Stimulated activated CD4-positive, alpha-beta T cell treated with anti-CD3 and anti-CD28 coated beads, Interleukin-1b, Interleukin-23, amount 100 ng/mL, for 48 hours (primary cell): Measurements from ENCODE around the gene CANX.
A peak's percentile ranks its signal among the peaks of the same experiment; 100 is the strongest.

ENCODE experiments used
- DNase-seq: peaks from one replicate; pipeline ENCODE4 v3.0.0-alpha.2; 2020

CANX gene

DNA sequence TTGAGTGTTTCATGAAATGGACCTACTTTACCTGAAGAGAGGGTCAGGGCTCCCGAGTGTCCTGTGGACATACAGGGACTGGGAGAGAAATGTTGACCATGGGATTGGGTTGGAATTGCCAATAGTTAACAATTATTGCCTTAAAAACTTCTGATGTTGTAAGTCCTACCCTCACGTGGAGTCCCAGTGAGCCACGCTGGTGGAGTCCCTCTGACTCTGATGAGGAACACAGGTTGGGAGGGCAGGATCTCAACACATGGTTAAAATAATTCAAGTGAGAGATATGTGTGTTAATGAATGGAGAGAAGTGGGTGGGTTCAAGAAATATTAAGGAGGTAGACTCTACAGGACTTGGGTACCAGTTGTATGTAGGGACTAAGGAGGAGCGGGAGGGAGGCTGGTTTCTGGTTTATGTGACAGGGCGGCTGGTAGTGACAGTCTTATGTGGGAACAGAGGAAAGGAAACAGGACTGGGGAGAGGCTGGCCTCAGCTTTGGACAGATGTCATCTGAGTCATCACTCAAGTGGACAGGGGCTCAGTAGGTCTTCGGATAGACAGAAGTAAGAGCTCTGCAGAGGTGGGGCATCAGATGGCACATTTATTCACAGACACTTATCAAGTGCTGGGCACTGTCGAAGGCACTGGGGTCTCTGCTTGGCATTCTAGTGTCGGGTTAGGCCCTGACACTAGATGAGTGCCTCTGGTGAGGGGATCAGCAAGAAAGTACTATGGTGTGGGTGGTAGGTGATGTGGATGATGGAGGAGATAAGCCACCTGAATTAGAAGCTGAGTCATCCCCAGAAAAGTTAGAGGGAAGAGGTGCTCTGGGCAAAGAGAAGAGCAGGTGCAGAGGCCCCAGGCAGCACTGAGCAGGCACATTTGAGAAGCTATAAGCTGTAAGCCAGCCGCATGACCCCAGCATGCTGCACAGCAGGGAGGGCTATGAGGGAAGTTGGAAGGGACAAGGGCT lies 61.1 kb downstream of the CANX start:
- peak; percentile 36 for DNase-seq

GRCh38 chr5:179762079-179762780 lies 63.5 kb downstream of the CANX start:
- DNase-seq: no peak

GRCh38 chr5:179762781-179763176 lies 64.0 kb downstream of the CANX start:
- DNase-seq: no peak

GRCh38 chr5:179763215-179763945 lies 64.6 kb downstream of the CANX start:
- peak; percentile 25 for DNase-seq

DNA sequence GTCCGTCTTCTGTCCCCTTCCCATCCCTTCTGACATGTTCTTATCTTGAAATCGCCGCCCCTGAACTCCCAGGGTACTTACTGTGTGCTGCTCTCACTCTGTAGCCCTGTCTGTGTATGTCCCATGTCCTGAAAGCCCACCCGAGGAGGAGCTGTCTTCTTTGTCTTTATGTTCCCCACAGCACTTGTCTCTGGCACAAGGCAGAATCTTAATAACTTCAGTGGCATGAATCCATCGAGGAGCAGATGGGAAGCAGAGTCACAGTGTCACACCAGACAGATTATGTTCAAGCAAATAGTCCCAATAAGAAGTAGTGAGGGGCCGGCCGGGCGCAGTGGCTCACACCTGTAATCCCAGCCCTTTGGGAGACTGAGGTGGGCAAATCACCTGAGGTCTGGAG lies 65.3 kb downstream of the CANX start:
- DNase-seq: no peak

DNA sequence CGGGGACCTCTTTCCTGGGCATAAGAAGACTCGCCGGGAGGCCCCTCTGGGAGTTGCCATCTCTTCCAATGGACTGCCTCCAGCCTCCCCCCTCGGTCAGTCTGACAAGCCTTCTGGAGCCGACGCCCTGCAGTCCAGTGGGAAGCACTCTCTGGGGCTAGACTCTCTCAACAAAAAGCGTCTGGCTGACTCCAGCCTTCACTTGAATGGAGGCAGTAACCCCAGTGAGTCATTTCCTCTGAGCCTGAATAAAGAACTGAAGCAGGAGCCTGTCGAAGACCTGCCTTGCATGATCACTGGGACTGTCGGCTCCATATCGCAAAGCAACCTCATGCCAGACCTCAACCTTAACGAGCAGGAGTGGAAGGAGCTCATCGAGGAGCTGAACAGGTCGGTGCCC lies 66.6 kb downstream of the CANX start:
- no peak for DNase-seq

GRCh38 chr5:179766021-179766725 lies 67.4 kb downstream of the CANX start:
- no peak for DNase-seq

GRCh38 chr5:179766726-179767455 lies 68.1 kb downstream of the CANX start:
- no peak for DNase-seq

DNA sequence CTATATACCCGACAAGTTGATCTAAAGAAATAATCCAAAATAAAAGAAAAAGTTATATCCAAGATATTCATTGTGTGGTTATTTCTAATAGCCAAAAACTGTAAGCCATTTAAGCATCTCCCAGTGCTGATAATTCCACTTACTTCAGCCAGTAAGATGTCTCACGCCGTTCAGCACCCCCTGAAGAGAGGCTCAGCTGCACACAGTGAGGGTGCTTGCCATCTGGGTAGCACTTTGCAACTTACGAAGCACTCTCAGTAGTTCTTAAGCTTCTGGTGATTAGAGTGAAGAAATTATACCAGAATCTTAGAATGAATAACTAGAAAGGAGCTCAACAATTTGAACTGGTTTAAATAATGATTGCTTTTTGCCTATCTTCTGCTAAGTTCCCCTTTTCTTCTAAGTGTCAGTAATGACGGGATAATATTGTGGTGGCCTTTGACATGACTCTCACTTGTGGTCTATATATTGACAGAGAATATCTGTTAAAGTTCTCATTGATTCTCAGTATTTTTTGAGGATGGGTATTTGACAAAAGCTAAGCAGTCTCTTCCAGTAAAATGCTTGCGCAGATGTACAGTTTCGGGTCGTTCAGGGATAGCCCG lies 68.8 kb downstream of the CANX start:
- no peak for DNase-seq

DNA sequence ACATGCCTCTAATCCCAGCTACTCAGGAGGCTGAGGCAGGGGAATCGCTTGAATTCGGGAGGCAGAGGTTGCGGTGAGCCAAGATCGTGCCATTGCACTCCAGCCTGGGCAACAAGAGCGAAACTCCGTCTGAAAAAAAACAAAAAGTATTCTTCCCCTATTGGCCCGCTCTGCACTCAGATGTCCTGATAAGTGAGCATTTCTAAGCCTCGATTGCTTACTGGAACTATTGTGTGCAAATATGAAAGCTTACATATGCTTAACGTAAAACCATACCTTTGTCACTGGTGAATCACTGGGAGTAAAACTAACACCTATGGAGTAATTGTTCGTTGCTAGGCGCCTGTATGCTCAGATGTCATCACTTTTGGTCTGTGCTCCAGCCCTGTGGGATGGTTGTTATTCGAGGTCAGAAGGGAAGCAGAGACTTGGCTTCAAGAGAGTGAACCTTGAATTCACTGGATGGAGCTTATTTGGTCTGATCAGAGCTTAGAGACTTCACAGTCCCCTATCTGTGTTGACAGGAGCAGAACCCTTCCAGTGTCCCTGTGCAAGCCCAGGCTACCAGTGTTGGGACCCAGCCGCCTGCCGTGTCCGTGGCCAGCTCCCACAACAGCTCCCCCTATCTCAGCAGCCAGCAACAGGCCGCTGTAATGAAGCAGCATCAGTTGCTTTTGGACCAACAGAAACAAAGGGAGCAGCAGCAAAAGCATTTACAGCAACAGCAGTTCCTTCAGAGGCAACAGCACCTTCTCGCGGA lies 69.7 kb downstream of the CANX start:
- peak; percentile 47 for DNase-seq

DNA sequence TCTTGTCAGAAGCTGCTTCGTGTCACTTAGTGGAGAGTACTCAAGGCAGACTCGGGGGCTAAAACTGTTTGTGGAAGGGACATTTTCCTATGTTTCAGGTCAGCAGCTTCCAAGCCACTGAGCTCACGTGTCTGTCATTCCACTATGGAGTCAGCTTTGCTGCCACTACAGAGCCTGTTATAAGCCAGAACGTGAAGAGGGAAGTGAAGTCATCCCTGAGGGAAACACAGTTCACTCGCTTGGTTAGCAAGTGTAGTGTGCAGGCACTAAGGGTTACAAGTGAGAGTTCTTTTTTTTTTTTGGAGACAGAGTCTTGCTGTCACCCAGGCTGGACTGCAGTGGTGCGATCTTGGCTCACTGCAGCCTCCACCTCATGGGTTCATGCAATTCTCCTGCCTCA lies 70.5 kb downstream of the CANX start:
- DNase-seq: no peak

- DNase-seq: no peak
These were observed 71.0 kb downstream of the CANX start for GRCh38 chr5:179769796-179770195.

DNA sequence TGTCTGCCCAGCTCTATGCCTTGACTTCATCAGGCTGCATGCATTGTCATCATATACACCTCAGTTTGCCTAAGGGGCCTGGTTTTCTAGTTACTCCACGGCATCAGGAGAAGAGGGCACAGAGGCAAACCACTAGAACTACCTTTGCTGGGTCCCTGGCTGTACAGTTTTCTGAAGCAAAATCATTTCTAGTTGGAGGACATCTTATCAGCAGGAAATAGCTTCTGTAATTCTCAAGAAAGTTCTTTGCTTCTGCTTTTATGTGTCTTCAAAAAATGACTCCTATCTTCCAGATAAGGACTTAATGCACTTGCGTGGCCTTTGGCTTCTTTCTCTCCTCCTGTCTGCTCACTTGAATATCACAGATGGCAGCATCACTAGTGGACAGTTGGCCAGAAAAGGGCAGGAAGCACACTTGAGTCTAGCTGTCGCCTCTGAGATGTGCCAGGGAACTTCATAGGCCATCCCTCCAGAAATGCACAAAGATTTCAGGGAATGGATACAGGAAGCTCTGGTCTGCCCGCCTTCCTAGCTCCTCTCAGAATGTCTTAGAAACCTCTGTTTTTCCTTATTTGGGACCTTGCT lies 72.6 kb downstream of the CANX start:
- no peak for DNase-seq

- no peak for DNase-seq
These were observed 73.6 kb downstream of the CANX start for GRCh38 chr5:179772351-179772750.

DNA sequence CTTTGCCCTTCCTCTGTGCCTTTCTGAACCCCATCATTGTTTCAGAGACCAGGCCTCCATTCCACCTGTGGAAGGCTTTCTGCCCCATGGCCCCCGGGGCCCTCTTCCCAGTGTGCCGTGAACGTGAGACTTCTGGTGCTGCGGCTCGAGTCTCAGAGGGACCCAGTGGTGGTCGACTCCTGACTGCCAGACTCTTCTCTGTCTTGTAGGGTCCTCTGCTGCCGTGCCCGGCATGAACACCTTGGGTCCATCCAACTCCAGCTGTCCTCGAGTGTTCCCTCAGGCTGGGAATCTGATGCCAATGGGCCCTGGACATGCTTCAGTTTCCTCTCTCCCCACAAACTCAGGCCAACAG lies 74.9 kb downstream of the CANX start:
- DNase-seq: no peak

DNA sequence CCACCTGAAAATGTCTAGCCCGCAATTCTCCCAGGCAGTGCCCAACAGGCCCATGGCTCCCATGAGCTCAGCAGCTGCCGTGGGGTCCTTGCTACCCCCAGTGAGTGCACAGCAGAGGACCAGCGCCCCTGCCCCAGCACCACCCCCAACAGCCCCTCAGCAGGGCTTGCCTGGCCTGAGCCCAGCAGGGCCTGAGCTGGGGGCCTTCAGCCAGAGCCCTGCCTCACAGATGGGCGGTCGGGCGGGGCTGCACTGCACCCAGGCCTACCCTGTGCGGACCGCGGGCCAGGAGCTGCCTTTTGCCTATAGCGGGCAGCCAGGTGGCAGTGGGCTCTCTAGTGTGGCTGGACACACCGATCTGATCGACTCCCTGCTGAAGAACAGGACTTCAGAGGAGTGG lies 75.7 kb downstream of the CANX start:
- no peak for DNase-seq

DNA sequence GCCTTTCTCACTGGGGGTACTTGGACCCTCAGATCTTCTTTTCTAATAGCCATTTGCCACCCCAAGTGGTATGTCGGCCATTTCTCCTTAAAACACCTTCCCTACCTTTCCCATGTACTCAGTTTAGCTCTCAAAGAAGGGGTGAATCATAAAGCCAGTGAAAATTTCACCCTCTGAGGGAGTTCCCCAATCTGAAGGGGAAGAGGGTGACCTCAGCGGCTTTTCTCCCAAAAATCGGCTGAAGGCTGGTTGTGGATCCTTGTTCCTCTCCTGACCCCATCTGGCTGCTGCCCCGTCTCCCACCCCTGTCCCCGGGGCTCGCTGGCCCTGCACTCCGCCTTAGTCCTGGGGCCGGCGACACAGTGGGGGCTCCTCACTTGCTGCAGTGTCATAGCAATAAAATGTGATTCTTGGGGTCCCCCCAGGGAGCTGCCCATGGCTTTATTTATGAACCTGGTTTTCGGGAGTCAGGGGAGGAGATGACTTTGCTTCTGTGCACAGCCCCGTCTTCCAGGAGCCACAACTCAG lies 77.7 kb downstream of the CANX start:
- no peak for DNase-seq

DNA sequence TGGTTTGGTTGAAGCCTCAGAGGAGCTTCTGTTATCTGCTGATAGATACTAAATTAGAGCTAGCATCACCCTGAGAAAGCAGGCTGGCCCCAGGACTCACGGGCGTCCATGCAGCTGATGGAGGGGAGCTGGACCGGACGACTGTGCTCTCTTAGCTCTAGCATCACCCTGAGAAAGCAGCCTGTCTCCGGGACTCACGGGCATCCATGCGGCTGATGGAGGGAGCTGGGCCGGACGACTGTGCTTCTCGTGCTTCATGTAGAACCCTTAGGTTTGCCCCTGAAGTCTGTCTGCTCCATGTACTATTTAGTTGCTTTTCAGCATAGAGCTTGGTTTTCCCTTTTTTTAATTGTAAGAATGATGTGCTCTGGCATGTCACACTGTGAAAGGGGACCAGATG lies 78.7 kb downstream of the CANX start:
- DNase-seq: no peak

GRCh38 chr5:179777909-179778308 lies 79.1 kb downstream of the CANX start:
- no peak for DNase-seq

- no peak for DNase-seq
These were observed 79.8 kb downstream of the CANX start for GRCh38 chr5:179778591-179778990.
